GM20000 (cell line): ENCODE measurements around the gene TLK2.

ENCODE experiments used
- DNase-seq: peaks from one replicate; pipeline ENCODE4 v3.0.0; 2012; ENCODE audit warnings: low spot score
- TF ChIP-seq, protein P1 (sequence below): IDR thresholded peaks from 2 replicates; pipeline ENCODE4 v1.5.1; 2012; ENCODE audit warnings: mild to moderate bottlenecking, control low read depth; ENCODE audit errors: extremely low read depth, missing control alignments

The TLK2 gene

DNA sequence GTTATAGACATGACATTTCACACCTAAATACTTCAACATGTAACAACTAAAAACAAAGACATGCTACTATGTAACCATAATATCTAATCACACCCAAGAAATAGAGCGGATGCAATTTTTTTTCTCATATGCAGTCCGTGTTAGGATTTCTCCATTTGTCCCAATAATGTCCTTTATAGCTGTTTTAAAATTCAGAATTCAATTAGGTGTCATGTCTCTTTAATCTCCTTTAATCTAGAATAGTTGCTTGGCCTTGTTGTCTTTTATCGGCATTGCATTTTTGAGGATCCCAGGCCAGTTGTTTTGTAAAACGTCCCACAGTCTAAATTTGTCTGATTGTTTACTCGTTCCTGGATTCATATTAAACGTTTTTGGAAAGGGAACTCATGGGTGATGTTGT lies 163.3 kb downstream of the TLK2 start:
- DNase-seq = no peak
- TF ChIP-seq, protein P1, sequence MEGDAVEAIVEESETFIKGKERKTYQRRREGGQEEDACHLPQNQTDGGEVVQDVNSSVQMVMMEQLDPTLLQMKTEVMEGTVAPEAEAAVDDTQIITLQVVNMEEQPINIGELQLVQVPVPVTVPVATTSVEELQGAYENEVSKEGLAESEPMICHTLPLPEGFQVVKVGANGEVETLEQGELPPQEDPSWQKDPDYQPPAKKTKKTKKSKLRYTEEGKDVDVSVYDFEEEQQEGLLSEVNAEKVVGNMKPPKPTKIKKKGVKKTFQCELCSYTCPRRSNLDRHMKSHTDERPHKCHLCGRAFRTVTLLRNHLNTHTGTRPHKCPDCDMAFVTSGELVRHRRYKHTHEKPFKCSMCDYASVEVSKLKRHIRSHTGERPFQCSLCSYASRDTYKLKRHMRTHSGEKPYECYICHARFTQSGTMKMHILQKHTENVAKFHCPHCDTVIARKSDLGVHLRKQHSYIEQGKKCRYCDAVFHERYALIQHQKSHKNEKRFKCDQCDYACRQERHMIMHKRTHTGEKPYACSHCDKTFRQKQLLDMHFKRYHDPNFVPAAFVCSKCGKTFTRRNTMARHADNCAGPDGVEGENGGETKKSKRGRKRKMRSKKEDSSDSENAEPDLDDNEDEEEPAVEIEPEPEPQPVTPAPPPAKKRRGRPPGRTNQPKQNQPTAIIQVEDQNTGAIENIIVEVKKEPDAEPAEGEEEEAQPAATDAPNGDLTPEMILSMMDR = no peak

- TF ChIP-seq, protein P1 = no peak
- DNase-seq = no peak
Measured at GRCh38 chr17:62643496-62643895, 164.9 kb downstream of the TLK2 start.

DNA sequence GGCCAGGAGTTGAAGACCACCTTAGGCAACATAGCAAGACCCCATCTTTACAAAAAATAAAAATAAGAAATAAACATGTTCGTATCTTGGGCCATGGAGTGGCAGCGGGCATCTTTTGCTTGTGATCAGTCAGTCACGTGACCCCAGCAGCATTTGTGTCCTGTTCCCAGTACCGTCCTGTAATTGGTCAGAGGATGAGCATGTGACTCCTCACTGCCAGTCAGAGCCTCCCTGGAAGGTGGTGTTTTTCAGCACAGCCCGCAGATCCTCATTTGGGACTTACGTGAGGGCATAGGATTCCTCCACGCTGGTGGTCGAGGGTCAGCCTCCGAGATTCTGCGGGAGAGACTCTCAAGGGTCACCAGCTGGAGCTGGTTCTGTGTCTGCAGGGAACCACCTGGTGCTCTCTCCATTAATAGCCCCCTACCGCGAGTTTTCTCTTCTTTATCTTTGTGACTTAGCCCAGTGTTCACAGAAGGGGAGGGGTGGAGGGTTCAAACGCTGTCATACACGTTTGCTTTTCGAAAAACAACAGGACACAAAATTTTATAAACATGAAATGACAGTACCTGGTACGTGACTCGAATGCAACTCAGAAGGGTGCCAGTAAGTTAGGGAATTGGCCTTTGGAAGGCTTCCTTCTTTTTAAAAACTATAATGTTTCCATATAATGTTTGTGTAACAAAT lies 166.0 kb downstream of the TLK2 start:
- no peak for DNase-seq
- TF ChIP-seq, protein P1 = no peak

- no peak for DNase-seq
- TF ChIP-seq, protein P1 = no peak
Measured at GRCh38 chr17:62648251-62648955, 169.8 kb downstream of the TLK2 start.

DNA sequence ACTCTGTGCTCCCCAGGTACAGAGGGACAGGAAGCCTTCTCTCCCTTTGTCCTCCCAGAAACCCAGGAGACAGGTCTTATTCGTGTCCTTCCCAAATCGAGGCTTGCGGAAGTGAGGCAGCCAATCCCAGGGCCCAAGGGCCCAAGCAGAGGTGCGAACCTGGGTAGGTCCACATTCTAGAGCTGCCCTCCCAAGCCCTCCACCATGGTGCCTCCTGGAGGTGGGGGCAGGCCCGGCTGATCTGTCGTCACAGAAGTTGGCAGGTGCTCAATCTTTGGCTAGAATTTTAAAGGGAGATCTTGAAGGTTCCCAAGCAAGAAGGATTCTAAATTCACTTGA lies 170.3 kb downstream of the TLK2 start:
- DNase-seq = no peak
- TF ChIP-seq, protein P1 = no peak

- no peak for DNase-seq
- TF ChIP-seq, protein P1 = no peak
Measured at GRCh38 chr17:62649570-62649969, 170.9 kb downstream of the TLK2 start.

GRCh38 chr17:62650587-62650986 lies 172.0 kb downstream of the TLK2 start:
- DNase-seq = no peak
- TF ChIP-seq, protein P1 = no peak
